ENCODE measurements around the gene TRIP4. TPM values are rescaled to one million over a fixed set of nuclear protein-coding genes. Genes with fewer than 3 reads are reported as not detected.

The TRIP4 gene
- total and polyA plus RNA-seq, 2 donors (not counting 1 experiment from before 2014, with no cell fraction given): 13.9 to 30.2 TPM

DNA sequence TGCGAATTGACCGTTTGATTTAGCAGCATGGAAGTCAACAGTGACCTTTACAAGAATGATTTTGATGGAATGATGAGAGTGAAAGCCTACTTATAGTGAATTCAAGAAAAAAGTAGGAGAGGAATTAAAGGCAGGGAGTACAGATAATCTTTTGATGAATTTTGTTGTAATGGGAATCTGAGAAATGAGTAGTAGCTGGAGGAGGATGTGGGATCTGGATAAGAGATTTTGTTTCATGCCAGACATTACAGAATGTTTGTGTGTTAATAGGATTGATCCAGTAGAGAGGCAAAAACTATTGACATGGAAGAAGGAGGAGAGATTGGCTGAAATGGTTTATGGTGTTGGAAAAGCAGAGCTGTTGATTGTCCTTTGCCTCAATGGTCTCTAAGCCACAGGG is 55.4 kb downstream of the TRIP4 start:
- no peaks in the 10 kb centered on the region for H3K27me3 ChIP-seq (ENCODE audit: control insufficient read depth, insufficient read depth, low read length)
- TF ChIP-seq EZH2 (IDR thresholded peaks at IDR 0.05; ENCODE audit: low read length, missing control alignments): no peak
- TF ChIP-seq, protein P1, sequence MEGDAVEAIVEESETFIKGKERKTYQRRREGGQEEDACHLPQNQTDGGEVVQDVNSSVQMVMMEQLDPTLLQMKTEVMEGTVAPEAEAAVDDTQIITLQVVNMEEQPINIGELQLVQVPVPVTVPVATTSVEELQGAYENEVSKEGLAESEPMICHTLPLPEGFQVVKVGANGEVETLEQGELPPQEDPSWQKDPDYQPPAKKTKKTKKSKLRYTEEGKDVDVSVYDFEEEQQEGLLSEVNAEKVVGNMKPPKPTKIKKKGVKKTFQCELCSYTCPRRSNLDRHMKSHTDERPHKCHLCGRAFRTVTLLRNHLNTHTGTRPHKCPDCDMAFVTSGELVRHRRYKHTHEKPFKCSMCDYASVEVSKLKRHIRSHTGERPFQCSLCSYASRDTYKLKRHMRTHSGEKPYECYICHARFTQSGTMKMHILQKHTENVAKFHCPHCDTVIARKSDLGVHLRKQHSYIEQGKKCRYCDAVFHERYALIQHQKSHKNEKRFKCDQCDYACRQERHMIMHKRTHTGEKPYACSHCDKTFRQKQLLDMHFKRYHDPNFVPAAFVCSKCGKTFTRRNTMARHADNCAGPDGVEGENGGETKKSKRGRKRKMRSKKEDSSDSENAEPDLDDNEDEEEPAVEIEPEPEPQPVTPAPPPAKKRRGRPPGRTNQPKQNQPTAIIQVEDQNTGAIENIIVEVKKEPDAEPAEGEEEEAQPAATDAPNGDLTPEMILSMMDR (conservative IDR thresholded peaks at IDR 0.05 in 1 of 2, IDR thresholded peaks at IDR 0.05 in 1 of 2; ENCODE audit: low read depth in 1 of 2, low read length in 2 of 2): no peak
- no peaks in the 10 kb centered on the region for H3K9me3 ChIP-seq (ENCODE audit: control insufficient read depth, insufficient read depth, low read depth, low read length)
- no peaks in the 10 kb centered on the region for H3K36me3 ChIP-seq (ENCODE audit: control insufficient read depth, insufficient read depth, low read length)
- H3K27ac ChIP-seq (ENCODE audit: insufficient read depth, low read length): no peak overlapping the region
- H3K4me1 ChIP-seq (ENCODE audit: control insufficient read depth, extremely low read depth, insufficient read depth, low read length): peaks cover 5% of the 10 kb centered on the region
- no peaks in the 10 kb centered on the region for H4K20me1 ChIP-seq (ENCODE audit: control insufficient read depth, extremely low read depth, insufficient read depth, low read length)
- peak in 1 of 2 donors; percentile 58 for DNase-seq (ENCODE audit: low read depth in 2 of 2)
- no peaks in the 10 kb centered on the region for H3K79me2 ChIP-seq (ENCODE audit: control insufficient read depth, insufficient read depth, low read length)
- no peak overlapping the region for H2AFZ ChIP-seq (ENCODE audit: low read length)
- H3K4me3 ChIP-seq (replicated peaks in 1 of 4; ENCODE audit: control extremely low read depth in 1 of 4, insufficient read depth in 1 of 4, low read depth in 3 of 4, low read length in 4 of 4): no peak overlapping the region
- no peak overlapping the region for H3K9ac ChIP-seq (ENCODE audit: insufficient read depth, low read length)
- no peak overlapping the region for H3K4me2 ChIP-seq (ENCODE audit: extremely low read depth, insufficient read depth, low read length)

DNA sequence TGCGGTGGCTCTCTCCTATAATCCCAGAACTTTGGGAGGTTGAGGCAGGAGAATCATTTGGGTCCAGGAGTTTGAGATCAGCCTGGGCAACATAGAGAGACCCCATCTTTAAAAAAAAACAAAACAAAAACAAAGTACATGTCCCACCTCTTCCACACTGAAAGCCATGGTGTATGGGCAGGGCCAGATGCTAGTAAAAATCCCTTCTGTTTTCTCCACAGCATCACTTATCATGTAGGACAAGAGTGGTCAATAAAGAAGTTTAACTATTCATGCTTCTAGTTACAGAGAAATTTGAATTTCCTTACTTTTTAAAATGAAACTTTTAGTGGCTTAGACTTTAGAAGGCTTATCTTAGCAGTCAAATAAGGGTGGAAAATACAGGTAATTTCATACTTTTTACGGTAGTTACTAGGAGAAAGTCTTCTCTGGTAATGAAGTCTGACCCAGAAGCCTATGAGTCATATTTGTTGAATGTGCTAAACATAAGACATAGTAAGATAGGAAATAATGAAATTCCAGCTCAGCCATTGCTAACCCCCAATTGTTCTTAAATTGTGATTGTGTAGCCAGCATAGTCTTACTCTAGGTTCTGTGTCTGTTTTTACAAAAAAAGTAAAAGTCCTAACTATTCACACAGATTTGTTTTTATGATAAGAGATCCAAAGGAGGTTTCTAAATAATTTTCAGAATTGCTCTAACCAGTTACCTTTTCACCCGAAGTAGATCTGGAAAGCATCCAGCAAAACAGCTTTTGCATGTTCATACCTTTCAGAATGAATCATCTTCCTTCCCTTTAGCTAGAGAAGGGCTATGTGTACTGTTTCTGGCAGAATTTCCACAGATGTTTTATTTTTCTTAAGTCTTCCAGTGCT is 56.3 kb downstream of the TRIP4 start:
- peak overlapping the region; percentile 12 for H3K27ac ChIP-seq (ENCODE audit: insufficient read depth, low read length)
- peak overlapping the region; percentile 72 for H3K4me2 ChIP-seq (ENCODE audit: extremely low read depth, insufficient read depth, low read length)
- H3K36me3 ChIP-seq (ENCODE audit: control insufficient read depth, insufficient read depth, low read length): no peaks in the 10 kb centered on the region
- H3K4me3 ChIP-seq (replicated peaks in 1 of 4; ENCODE audit: control extremely low read depth in 1 of 4, insufficient read depth in 1 of 4, low read depth in 3 of 4, low read length in 4 of 4): no peak overlapping the region
- no peaks in the 10 kb centered on the region for H4K20me1 ChIP-seq (ENCODE audit: control insufficient read depth, extremely low read depth, insufficient read depth, low read length)
- TF ChIP-seq, protein P1 (conservative IDR thresholded peaks at IDR 0.05 in 1 of 2, IDR thresholded peaks at IDR 0.05 in 1 of 2; ENCODE audit: low read depth in 1 of 2, low read length in 2 of 2): no peak
- TF ChIP-seq EZH2 (IDR thresholded peaks at IDR 0.05; ENCODE audit: low read length, missing control alignments): no peak
- H3K4me1 ChIP-seq (ENCODE audit: control insufficient read depth, extremely low read depth, insufficient read depth, low read length): peaks cover 5% of the 10 kb centered on the region
- no peak overlapping the region for H3K9ac ChIP-seq (ENCODE audit: insufficient read depth, low read length)
- DNase-seq (ENCODE audit: low read depth in 2 of 2): peak; percentile 78 to 93
- no peaks in the 10 kb centered on the region for H3K9me3 ChIP-seq (ENCODE audit: control insufficient read depth, insufficient read depth, low read depth, low read length)
- H2AFZ ChIP-seq (ENCODE audit: low read length): no peak overlapping the region
- no peaks in the 10 kb centered on the region for H3K79me2 ChIP-seq (ENCODE audit: control insufficient read depth, insufficient read depth, low read length)
- H3K27me3 ChIP-seq (ENCODE audit: control insufficient read depth, insufficient read depth, low read length): no peaks in the 10 kb centered on the region

DNA sequence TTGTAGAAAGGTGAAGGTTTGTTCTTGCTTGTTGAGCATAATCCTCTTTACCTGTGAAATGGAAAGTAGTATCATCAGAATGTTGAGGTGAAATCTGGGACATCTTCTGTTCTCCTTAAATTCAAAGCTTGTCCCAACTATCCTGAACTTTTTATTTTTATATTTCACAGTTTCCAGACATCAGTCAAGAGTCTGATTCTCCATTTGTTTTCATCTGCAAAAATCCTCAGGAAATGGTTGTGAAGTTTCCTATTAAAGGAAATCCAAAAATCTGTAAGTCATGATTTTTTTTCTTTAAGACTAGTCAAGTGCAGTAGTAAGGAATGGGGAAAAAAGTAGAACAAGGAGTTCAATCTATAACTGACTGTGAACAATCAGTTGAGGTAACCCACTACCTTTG is 57.2 kb downstream of the TRIP4 start:
- Histone ChIP-seq H3K36me3 (ENCODE audit: control insufficient read depth, insufficient read depth, low read length) (no peaks in the 10 kb centered on the region), H3K27ac (ENCODE audit: insufficient read depth, low read length) (no peak overlapping the region), H3K27me3 (ENCODE audit: control insufficient read depth, insufficient read depth, low read length) (no peaks in the 10 kb centered on the region), H3K4me3 (replicated peaks in 1 of 4; ENCODE audit: control extremely low read depth in 1 of 4, insufficient read depth in 1 of 4, low read depth in 3 of 4, low read length in 4 of 4) (no peak overlapping the region), H3K4me1 (ENCODE audit: control insufficient read depth, extremely low read depth, insufficient read depth, low read length) (peaks cover 5% of the 10 kb centered on the region), H2AFZ (ENCODE audit: low read length) (no peak overlapping the region), H3K79me2 (ENCODE audit: control insufficient read depth, insufficient read depth, low read length) (no peaks in the 10 kb centered on the region), H3K9me3 (ENCODE audit: control insufficient read depth, insufficient read depth, low read depth, low read length) (no peaks in the 10 kb centered on the region), H4K20me1 (ENCODE audit: control insufficient read depth, extremely low read depth, insufficient read depth, low read length) (no peaks in the 10 kb centered on the region), H3K9ac (ENCODE audit: insufficient read depth, low read length) (no peak overlapping the region), H3K4me2 (ENCODE audit: extremely low read depth, insufficient read depth, low read length) (peak overlapping the region; percentile 72)
- no peak for DNase-seq (ENCODE audit: low read depth in 2 of 2)
- TF ChIP-seq, protein P1 (conservative IDR thresholded peaks at IDR 0.05 in 1 of 2, IDR thresholded peaks at IDR 0.05 in 1 of 2; ENCODE audit: low read depth in 1 of 2, low read length in 2 of 2): no peak
- TF ChIP-seq EZH2 (IDR thresholded peaks at IDR 0.05; ENCODE audit: low read length, missing control alignments): no peak

All from fibroblast of lung (primary cell).